Inferior parietal cortex (tissue), 1 donor: ENCODE results near the gene GRIK4.

Experiments
- DNase-seq: peaks from one replicate; pipeline ENCODE4 v3.0.0-alpha.2; 2016; ENCODE audit errors: extremely low spot score

Gene GRIK4

DNA sequence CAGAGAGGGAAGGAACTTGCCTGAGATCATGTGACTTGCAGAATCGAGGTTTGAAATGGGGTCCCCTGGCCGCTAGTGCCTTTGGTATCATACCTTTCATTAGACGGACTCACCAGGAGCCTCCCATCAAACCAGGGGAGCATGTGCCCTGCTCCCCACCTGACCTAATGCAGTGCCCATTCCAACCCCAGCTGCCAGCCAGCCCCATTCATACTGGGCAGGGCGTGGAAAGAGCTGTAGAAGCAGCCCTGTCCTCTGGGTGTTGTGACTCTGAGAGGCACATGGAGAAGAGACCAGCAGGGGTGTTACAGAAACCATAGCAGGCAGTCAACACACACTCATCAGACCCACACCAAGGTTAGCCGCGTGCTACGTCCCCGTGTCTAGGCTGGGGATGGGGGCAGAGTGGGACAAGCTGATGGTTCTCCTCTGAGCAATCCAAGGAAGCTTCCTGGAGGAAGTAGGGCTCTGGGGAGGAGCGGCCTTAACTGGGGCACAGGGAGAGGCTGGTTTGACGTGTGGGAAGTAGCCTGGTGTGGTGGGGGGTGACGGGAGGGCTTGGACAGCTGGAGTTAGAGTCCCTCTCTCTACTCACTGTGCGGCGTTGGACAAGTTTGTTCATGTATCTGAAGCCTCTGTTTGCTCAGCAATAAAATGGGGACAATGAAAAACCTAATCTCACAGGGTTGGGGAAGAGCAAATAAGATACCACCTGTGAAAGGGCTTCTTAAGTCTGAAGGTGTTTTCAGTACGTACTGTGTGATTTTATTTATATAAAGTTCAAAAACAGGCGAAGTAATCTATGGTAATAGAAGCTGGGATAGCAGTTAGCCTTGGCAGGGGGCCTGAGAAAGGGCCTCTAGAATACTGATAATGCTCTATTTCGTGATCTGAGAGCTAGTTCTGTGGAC is 14.0 kb downstream of the GRIK4 start:
- no peak for DNase-seq

DNA sequence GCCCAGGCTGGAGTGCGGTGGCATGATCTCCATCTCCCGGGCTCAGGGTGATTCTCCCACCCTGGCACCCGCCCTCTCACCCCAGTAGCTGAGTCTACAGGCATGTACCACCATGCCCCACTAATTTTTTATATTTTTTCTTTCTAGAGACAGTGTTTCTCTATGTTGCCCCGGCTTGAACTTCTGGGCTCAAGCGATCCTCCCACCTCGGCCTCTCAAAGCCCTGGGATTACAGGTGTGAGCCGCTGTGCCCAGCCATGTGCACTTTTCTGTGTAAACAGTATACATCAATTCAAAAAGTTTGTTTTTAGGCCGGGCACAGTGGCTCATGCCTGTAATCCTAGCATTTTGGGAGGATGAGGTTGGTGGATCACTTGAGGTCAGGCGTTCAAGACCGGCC is 14.7 kb downstream of the GRIK4 start:
- DNase-seq, result no peak

DNA sequence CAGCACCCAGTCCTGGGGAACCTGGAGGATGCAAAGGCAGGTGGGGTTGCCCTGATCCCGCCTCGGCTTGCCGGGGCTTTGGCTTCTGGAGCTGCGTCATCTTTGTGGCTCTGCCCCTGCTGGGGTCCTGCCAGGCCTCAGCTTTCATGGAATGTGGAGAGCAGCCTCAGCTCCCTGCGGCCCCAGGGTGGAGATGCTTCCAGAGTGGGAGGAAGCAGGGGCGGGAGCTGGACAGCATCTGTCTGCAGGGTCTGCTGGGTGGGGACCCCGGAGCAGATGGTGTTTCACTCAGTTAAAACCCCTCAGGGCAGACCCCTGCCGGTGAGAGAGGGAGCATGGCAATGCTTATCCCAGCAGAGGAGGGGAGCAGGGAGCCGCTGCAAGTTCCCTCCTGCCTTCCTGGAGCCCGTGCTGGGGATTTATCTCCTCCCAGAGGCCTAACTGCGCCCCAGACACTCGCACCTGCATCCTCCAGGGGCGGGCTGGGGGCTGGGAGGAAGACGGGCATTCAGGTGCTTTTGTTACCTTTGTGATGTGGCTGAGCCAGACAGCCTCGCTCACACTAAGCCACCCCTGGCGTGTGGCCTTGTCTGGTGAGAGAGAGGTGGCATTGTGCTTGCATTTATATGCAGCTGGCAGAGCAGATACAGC is 15.7 kb downstream of the GRIK4 start:
- DNase-seq, result no peak

DNA sequence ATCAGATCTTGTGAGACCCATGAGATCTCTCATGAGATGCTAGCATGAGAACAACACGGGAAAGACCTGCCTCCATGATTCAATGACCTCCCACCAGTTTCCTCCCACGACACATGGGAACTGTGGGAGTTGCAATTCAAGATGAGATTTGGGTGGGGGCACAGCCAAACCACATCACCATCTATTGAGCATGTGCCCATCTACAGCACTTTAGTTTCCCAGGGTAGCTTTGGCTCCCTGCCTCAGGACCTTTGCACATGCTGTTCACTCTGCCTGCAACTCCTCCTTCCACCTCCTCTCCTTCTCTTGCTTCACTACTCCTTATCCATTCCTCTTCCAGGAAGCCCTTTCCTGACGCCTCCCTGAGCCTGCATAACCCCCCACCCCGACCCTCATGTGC is 17.2 kb downstream of the GRIK4 start:
- DNase-seq, result no peak

DNA sequence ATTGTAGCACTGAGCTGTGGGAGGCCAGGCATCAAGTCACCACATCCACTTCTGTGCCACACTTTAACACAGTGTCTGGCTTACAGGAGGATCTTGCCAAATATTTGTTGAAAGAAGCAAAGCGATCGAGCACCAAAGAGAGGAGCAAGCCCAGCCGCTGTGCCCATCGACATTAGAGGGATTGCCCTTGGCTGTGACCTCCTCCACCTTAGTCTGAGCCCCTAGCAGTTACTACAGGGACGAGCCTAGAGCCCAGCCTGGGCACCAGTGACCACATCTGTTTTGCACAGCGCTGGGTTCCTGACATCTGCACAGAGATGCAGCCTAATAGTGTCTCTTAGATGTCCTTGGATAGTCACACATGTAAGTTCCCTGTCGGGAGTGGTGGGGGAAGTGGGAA is 17.7 kb downstream of the GRIK4 start:
- no peak for DNase-seq

DNA sequence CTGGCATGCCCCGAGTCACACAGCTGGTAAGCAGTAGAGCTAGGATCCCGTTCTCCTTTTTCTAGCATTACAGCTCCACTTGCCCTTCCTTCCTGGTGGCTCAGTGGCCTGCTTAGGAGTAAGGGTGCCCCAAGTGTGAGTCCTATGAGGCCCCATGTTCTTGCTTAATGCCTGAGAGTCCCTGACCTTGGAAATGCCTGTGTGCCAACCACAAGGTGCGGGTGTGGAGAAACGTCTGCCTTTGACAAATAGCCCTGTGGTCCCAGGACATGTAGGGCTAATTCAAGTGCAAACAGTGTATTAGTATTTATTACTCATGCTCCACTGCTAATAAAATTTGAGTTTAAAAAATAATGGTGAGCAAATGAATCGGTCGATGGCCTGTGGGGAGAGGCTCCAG is 18.4 kb downstream of the GRIK4 start:
- no peak for DNase-seq

DNA sequence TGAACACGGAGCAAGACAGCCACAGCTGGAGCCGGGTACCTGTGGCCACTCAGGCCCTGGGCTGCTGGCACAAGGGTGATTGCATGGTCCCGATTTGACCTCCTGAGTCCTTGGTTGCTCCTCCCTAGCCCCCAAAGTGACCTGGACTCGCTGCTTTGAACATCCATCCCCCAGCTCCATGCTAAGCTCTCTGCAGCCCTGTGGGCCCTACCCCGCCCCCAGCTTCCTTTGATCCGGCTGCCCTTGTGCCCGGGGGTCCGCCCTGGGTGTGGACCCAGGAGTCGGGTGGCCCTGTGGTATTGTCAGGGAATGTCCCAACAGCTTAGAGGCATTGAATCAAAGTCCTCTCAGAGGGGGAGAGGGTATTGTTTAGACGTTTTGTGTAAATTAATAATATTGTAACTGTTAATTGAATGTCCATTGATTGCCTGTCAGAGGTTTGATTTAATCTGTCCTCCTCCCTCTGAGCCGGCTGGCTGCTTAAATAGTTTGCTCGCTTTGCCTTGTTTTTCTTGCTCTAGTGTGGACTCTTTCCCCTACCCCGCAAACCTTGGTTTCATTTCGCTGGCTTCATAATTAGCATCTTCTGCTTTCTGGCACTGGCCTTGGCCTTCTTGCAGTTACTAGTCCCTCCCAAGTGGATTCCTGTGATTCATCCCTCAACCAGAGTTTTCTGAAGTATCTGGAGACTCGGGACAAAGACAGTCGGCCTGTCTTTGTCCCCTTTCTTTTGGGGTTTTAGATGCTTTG is 20.7 kb downstream of the GRIK4 start:
- DNase-seq, result no peak

DNA sequence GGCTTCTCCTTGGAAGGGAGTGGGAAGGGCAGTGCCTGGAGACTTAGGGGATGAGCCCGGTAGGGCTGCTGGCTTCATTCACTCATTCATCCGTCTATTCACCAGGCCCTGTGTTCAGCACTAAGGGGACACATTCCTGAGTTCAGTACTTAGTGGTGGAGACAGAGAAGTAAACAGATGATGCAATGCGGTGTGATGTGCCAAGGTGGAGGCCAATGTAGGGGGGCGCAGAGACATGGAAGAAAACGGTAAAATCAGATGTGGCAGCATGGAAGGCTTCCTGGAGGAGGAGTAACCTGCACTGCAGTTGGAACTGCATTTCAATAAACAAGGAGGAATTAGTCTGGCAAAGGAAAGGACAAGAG is 21.3 kb downstream of the GRIK4 start:
- DNase-seq, result no peak

DNA sequence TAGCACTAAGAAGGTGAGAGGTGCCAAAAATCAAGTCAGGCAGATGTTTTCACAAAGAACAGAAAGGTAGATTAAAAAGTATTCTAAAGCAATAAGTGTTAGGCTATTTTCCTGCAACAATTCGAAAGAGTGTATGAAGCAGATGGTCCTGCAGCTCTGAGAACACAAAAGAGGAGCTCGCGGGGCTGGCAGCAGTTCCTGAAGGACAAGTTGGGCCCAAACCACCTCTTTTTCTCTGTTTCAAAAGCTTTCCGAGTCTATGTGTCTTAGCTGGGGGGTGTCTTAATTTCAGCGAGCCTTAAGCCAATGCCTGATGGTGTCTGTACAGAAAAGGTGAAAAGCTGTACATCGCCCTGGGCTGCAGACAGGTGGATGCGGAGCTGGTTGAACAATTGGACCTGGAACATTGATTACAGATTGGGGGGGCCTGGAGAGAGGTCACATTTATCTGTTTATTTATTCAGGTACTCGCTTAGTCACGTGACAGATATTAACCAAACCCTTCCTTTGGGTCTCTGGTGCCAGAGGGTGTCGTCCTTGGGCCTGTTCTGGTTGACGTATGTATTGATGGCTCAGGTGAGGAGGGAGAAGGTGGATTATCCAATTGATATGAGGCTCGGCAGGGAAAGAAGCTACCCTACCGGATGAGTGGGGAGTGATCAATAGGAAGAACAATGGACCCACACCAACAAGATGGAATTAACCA is 24.7 kb downstream of the GRIK4 start:
- DNase-seq, result no peak

DNA sequence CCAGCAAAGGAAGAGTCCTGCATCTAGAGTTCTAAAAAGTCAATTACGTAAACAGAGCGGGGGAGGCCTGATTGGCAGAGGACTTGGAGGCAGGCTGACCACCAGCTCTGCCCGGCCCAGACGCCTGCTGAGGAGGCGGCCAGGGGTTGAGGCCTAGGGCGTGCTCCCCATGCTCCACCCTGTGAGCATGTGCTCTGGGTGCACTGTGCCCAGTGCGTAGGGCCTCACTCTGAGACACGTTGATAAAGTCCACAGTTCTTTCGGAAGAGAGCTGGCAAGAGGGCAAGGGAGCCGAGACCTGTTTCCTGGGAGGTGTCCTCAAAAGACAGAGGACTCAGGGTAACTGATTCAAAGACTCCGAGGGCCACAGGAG is 25.2 kb downstream of the GRIK4 start:
- DNase-seq, result no peak

DNA sequence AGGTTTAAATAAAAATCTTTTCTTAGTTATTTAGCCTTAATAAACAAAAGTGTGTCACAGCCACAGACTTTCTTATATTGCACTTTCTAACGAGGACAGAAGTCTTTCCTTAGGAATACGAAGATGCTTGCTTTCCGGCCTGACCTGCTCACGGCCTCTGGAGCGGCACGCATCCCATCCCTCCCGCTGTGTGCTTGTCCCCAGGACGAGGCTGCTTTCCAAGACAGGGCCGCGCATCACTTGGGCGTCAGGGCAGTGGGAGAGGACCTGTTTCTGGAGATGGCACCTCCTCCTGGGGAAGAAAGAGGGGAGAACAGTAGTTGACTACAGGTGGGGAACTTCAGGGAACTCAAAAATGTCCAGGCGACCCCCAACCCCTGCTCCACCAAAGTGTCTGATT is 26.4 kb downstream of the GRIK4 start:
- DNase-seq, result no peak

DNA sequence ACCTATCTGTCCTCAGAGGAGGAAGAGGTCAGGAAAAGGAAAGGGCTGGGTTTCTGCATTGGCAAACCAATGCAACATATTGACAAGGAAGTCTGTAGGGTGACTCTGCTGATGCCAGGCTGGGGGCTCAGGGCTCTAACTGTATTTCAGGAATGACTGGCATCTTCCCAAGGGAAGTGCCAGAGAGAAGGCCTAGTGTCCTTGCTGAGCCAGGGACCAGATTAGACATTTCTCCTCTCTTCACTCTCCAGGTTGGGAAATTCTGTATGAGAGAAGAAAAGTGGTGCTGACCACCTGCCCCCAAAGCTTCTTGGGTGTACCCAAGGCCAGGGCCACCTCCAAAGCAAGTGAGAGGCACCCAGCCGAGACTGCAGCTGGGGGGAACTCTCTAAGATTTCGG is 27.2 kb downstream of the GRIK4 start:
- DNase-seq, result no peak

DNA sequence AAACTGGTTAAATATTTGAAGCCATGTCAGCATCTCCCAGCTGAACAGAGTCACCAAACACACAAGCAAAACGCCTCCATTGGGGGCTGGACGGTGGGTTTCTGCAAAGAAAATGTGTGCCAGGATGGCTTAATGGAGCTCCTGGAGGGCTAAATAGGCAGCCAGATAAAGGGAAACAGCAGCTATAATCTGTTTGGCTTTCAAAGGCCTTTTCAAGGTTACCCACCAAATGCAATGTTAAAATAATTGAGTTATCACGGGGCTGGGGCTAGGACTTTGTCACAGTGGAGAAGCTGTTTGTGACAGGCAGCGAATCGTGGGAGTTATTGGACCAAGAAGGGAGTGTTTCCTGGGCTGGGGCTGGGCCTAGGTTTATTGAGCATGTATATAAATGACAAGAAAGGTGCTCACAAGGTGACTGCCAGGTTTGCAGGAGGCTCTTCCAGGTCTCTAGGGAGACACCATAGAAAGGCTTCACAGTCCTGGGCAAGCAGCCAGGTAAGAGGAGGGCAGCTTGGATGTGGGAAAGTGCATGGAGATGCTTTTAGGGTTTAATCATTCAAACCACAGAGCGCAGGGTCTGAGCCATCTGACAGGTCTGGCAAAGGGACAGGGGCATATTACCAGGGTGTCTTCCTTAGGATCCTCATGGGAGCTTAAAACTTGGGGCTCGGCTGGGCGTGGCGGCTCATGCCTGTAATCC is 28.3 kb downstream of the GRIK4 start:
- DNase-seq, result no peak

DNA sequence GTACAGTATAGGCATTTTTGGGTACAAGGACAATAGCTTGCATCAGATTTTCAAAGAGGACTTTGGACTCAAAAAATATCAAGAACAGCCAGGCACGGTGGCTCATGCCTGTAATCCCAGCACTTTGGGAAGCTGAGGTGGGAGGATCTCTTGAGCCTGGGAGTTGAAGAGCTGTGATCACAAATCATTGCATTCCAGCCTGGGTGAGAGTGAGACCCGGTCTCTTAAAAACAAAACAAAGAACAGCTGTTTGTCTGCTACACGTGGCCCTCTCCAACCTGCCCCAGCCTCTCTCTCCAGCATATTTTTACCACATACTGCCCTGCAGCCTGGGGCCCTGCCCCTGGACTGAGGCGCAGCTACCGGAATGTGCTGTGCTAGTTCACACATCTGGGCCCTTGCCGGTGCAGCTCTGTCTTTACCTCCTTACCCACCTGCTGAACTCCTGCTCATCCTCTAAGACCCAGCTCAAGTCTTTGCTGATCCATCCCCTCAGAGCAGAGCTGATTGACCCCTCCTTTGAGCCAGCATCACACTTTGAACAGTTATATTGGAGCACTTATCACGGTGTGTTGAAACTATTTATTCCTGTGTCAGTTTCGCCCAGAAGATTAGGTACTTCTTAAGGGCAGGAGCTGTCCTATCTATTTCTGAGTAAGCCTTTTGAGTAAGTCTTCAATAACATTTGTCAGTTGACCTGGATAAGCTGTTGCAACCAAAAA is 29.4 kb downstream of the GRIK4 start:
- DNase-seq, result no peak

DNA sequence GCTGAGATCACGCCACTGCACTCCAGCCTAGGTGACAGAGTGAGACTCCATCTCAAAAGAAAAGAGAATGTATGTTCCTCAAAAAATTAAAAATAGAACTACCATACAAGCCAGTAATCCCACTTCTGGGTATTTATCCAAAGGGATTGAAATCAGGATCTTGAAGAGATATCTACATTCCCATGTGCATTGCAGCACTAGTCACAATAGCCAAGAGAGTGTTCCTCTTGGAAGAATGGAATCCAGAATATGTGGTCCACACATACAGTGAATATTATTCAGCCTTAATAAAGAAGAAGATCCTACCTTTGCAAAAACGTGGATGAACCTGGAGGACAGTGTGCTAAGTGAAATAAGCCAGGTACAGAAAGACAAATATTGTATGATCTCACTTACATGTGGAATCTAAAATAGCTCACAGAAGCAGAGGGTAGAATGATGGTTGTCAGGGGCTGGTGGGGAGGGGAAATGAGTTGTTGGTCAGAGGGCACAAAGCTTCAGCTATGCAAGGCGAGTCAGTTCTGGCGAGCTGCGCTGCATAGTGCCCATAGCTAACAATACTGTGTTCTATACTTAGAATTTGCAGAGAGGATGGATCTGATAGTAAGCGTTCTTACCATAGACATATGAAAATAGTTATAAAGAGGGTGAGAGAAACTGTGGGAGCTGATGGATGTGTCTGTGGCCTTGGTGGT is 32.1 kb downstream of the GRIK4 start:
- DNase-seq, result no peak

DNA sequence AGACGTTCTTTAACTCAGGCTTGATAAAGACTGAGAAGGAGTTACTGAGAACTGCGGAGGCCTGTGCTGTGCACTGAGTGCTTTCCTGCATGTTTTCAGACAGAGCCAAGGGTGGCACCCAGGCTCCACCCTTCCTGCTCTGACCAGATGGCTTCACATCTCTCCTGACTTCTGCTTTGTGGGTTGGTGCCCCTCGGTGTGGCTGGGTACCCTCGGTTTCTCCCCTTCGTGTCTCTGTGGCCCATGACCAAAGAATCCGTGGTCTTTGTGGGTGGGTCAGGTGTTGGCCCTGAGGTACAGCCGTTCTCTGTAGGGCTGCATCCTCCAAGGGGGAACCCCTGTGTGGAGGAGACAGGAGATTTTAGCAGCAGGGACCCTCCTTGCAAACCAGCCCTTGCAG is 34.3 kb downstream of the GRIK4 start:
- DNase-seq, result no peak

DNA sequence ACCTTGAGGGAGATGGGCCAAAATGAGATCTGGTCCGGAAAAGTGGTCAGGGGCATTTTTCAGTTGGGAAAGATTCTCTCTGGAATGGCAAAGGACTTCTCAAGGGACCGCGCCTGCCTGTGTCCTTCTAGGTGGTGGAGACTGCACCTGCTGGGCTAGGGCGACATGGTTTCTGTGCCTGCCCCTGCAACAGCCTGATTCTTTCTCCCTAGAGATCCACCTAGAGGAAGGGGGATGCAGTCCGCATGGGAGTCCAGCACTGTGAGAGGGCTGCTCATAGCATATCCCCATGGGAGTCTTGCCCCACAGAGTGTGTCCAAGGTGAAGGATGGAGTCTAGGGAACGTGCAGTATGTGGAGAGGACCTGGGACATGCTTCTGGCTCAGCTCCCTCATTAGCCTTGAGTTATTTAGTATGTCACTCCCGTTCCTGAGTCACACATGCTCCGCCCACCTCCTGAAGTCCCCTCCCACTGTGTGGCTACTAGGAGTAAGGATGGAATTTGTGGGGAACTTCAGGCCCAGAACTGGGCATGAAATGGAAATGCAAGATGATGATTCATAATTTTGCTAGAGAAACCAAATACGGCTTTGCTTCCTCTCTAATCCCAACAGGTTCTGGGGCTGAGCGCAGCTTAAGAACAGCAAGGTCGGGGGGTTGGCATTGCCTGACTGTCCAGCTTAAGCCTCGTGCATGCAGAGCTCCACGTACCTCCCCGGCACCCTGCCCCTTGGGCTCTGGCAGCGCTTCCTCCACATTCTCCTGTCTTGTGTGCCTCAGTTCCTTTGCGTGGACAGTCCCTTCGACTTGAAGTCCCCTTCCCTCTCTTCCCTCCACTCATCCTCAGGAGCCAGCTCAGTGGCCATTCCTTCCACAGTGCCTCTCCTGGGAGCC is 35.0 kb downstream of the GRIK4 start:
- no peak for DNase-seq

DNA sequence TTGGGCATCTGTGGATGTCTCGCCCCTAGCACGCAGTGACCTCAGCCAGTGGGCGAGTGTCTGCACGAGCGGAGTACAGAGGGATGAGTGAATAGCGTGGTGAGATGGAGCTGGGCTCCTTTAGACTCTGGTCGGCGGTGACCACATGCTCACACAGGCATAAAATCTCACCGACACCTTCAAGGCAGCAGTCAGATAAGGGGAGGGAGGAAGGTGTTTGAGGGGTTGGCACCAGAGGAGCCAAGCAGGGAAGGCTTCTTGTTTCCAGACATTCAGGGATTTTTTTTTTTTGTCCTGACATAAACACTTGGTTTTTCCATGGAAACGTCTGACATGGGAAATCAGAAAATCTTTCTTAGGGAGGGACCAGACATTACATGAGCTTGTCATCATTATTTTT is 35.8 kb downstream of the GRIK4 start:
- no peak for DNase-seq
